ENCODE results near the gene PTGER4. TPM values are rescaled to one million over a fixed set of nuclear protein-coding genes. Genes with fewer than 3 reads are reported as not detected.

The PTGER4 gene
- total and polyA plus RNA-seq, 2 experiments from 2014 or later, result 0.41 TPM; not detected in 1

DNA sequence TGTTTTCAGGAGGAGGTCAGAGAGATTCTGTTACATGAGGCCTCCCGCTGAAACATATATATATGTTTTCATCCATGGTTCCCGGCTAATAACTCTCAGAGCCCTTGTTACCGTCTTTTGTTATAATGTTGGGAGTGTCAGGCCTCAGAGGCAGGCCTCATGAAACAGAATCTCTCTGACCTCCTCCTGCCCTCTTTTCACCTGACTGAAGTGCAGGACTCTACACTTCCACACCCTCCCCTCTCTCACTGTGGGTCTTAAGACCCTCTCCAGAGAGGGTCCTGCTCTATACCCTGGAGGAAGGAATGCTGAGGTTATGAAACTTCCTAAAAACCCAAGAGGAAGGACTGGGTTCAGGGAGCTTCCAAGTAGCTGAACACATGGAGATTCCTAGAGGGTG lies 28.5 kb upstream of the PTGER4 start:
- peaks cover 6% of the 10 kb centered on the region for H3K4me1 ChIP-seq (ENCODE audit: insufficient read depth)
- no peak overlapping the region for H2AFZ ChIP-seq
- H4K20me1 ChIP-seq (ENCODE audit: insufficient read depth), result no peaks in the 10 kb centered on the region
- H3K79me2 ChIP-seq (ENCODE audit: insufficient read depth), result no peaks in the 10 kb centered on the region
- H3F3A ChIP-seq (ENCODE audit: insufficient read depth), result no peaks in the 10 kb centered on the region
- DNase-seq, result no peak
- H3K9ac ChIP-seq, result no peak overlapping the region
- H3K36me3 ChIP-seq (ENCODE audit: low read depth), result no peaks in the 10 kb centered on the region
- 95 to 100% methylated on average over 3 of the region's 3 CpGs for WGBS, 2 experiments (ENCODE audit: low coverage in 1 of 2, low lambda C conversion rate in 2 of 2, missing lambda C conversion rate in 2 of 2)
- no peaks in the 10 kb centered on the region for H3K27me3 ChIP-seq (replicated peaks; ENCODE audit: insufficient read depth)
- no peak overlapping the region for H3K4me3 ChIP-seq
- in situ Hi-C loops (cut with MboI), result no loop called here
- no peak overlapping the region for H3K27ac ChIP-seq
- H3K9me2 ChIP-seq (ENCODE audit: insufficient read depth), result no peaks in the 10 kb centered on the region
- no peak for TF ChIP-seq EZH2phosphoT487 (IDR thresholded peaks at IDR 0.05; ENCODE audit: insufficient read depth, low read depth)
- no peak for TF ChIP-seq EZH2 (IDR thresholded peaks at IDR 0.05; ENCODE audit: insufficient read depth, poor library complexity, severe bottlenecking)
- no peak overlapping the region for H3K4me2 ChIP-seq (ENCODE audit: unreplicated experiment)
- H3K9me3 ChIP-seq (ENCODE audit: low read depth), result no peaks in the 10 kb centered on the region

DNA sequence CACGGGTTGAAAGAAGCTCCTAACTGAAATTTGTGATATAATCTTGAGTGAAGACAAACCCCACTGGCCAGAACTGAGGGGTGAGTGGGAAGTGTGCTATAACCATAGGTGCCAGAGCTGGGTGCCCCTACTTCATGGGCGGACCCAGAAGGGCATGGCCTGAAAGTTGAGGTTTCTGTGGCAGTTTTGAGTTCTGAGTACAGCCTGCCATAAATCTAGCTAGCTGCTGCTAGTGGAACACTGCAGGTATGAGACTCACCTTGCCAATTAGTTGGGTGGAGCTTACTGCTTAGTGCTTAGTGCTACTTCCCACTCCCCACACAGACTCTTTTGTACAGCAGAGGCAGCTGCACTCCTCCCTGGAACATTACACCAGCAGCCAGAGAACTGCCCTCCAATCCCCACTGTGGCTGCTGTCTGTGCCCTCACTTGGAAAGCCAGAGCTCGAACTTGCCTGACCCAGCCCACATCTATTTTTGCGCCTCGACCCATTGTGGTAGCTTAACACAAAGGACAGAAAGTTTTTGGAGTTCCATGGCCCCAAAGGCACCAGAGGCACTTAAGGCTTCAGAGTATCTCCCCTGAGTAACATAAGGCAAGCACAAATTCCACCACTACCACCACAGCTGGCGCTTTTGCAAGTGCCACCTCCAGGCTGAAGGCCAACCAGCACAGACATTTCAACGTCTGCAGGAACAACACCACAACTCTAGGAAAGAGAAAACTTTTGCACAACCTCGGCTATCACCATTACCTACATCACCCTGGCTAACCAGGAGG lies 27.1 kb upstream of the PTGER4 start:
- TF ChIP-seq EZH2 (IDR thresholded peaks at IDR 0.05; ENCODE audit: insufficient read depth, poor library complexity, severe bottlenecking) (no peak), EZH2phosphoT487 (IDR thresholded peaks at IDR 0.05; ENCODE audit: insufficient read depth, low read depth) (no peak)
- no peaks in the 10 kb centered on the region for H3K9me3 ChIP-seq (ENCODE audit: low read depth)
- H2AFZ ChIP-seq, result no peak overlapping the region
- in situ Hi-C loops (cut with MboI), result no loop called here
- no peaks in the 10 kb centered on the region for H3K79me2 ChIP-seq (ENCODE audit: insufficient read depth)
- H3K9ac ChIP-seq, result no peak overlapping the region
- H3K27me3 ChIP-seq (replicated peaks; ENCODE audit: insufficient read depth), result no peaks in the 10 kb centered on the region
- no peaks in the 10 kb centered on the region for H4K20me1 ChIP-seq (ENCODE audit: insufficient read depth)
- H3F3A ChIP-seq (ENCODE audit: insufficient read depth), result no peaks in the 10 kb centered on the region
- H3K4me3 ChIP-seq, result no peak overlapping the region
- 71% methylated on average over 8 of the region's 8 CpGs for WGBS, 2 experiments (ENCODE audit: low coverage in 1 of 2, low lambda C conversion rate in 2 of 2, missing lambda C conversion rate in 2 of 2)
- peaks cover 6% of the 10 kb centered on the region for H3K4me1 ChIP-seq (ENCODE audit: insufficient read depth)
- DNase-seq, result no peak
- no peaks in the 10 kb centered on the region for H3K9me2 ChIP-seq (ENCODE audit: insufficient read depth)
- no peaks in the 10 kb centered on the region for H3K36me3 ChIP-seq (ENCODE audit: low read depth)
- H3K4me2 ChIP-seq (ENCODE audit: unreplicated experiment), result no peak overlapping the region
- H3K27ac ChIP-seq, result no peak overlapping the region

DNA sequence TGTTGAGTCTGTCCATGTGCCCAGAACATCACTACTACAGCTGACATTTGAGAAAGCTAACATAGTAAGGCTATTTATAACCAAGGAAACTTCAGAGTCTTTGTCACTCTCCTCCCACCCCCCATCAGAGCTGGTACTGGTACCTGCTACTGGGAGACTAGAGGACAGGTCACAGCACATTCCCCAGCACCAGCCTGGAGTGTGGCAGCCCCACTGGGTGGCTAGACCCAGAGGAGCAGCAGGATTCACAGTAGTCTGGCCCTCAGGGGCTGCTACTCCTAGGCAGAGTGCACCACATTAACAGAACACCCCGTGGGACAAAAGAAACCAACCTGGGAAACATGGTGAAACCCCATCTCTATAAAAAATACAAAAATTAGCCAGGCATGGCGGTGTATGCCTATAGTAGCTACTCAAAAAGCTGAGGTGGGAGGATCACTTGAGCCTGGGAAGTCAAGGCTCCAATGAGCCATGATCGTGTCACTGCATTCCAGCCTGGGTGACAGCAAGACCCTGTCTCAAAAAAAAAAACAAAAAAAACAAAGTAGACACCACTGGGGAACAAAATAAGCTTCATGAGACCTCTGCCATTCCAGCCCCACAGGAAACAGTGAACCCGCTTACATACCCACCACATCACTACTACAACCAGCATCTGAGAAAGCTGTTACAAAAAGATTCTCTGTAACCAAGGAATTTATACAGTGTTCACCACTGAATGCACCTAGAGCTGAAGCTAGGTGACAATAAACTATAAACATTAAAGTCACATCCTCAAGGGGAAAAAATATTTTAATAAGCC lies 26.3 kb upstream of the PTGER4 start:
- H2AFZ ChIP-seq, result no peak overlapping the region
- no peaks in the 10 kb centered on the region for H4K20me1 ChIP-seq (ENCODE audit: insufficient read depth)
- no peaks in the 10 kb centered on the region for H3K79me2 ChIP-seq (ENCODE audit: insufficient read depth)
- no peak overlapping the region for H3K4me3 ChIP-seq
- no peaks in the 10 kb centered on the region for H3K9me2 ChIP-seq (ENCODE audit: insufficient read depth)
- no peak overlapping the region for H3K27ac ChIP-seq
- H3K27me3 ChIP-seq (replicated peaks; ENCODE audit: insufficient read depth), result no peaks in the 10 kb centered on the region
- peaks cover 6% of the 10 kb centered on the region for H3K4me1 ChIP-seq (ENCODE audit: insufficient read depth)
- no peak for DNase-seq
- peak overlapping the region; percentile 24 for H3K4me2 ChIP-seq (ENCODE audit: unreplicated experiment)
- 82 to 85% methylated on average over 4 of the region's 4 CpGs for WGBS, 2 experiments (ENCODE audit: low coverage in 1 of 2, low lambda C conversion rate in 2 of 2, missing lambda C conversion rate in 2 of 2)
- H3K36me3 ChIP-seq (ENCODE audit: low read depth), result no peaks in the 10 kb centered on the region
- no peaks in the 10 kb centered on the region for H3K9me3 ChIP-seq (ENCODE audit: low read depth)
- in situ Hi-C loops (cut with MboI), result no loop called here
- no peak overlapping the region for H3K9ac ChIP-seq
- no peak for TF ChIP-seq EZH2phosphoT487 (IDR thresholded peaks at IDR 0.05; ENCODE audit: insufficient read depth, low read depth)
- TF ChIP-seq EZH2 (IDR thresholded peaks at IDR 0.05; ENCODE audit: insufficient read depth, poor library complexity, severe bottlenecking), result no peak
- no peaks in the 10 kb centered on the region for H3F3A ChIP-seq (ENCODE audit: insufficient read depth)

DNA sequence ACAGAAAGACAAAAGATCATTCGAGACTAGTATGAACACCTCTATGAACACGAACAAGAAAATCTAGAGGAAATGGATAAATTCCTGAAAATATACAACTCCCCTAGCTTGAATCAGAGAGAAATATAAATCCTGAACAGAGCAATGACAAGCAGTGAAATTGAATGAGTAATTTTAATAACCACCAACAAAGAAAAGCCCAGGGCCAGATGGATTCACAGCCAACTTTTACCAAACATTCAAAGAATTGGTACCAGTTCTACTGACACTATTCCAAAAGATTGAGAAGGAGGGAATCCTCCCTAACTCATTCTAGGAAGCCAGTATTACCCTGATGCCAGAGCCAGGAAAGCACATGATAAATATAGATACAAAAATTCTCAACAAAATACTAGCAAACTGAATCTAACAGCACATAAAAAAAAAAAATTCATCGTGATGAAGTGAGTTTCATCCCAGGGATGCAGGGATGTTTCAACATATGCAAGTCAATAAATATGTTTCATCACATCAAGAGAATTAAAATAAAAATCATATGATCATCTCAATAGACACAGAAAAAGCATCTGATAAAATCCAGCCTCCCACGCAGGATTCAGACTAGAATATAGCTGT lies 25.2 kb upstream of the PTGER4 start:
- Histone ChIP-seq H3K27me3 (replicated peaks; ENCODE audit: insufficient read depth) (no peaks in the 10 kb centered on the region), H3K4me3 (no peak overlapping the region), H3K4me1 (ENCODE audit: insufficient read depth) (peaks cover 6% of the 10 kb centered on the region), H3K9me3 (ENCODE audit: low read depth) (no peaks in the 10 kb centered on the region), H3K9ac (no peak overlapping the region), H3K9me2 (ENCODE audit: insufficient read depth) (no peaks in the 10 kb centered on the region), H3K79me2 (ENCODE audit: insufficient read depth) (no peaks in the 10 kb centered on the region), H3F3A (ENCODE audit: insufficient read depth) (no peaks in the 10 kb centered on the region), H3K27ac (no peak overlapping the region), H2AFZ (no peak overlapping the region), H3K4me2 (ENCODE audit: unreplicated experiment) (peak overlapping the region; percentile 24), H3K36me3 (ENCODE audit: low read depth) (no peaks in the 10 kb centered on the region), H4K20me1 (ENCODE audit: insufficient read depth) (no peaks in the 10 kb centered on the region)
- DNase-seq, result peak; percentile 3
- in situ Hi-C loops (cut with MboI), result no loop called here
- TF ChIP-seq EZH2 (IDR thresholded peaks at IDR 0.05; ENCODE audit: insufficient read depth, poor library complexity, severe bottlenecking), result no peak
- TF ChIP-seq EZH2phosphoT487 (IDR thresholded peaks at IDR 0.05; ENCODE audit: insufficient read depth, low read depth), result no peak
- WGBS, 2 experiments (ENCODE audit: low coverage in 1 of 2, low lambda C conversion rate in 2 of 2, missing lambda C conversion rate in 2 of 2), result 29 to 36% methylated on average over 4 of the region's 4 CpGs
